ENCODE data around the gene USP31.

GRCh38 chr16:23088018-23088417 lies 61.2 kb downstream of the USP31 start:
- TF ChIP-seq CTCF (IDR thresholded peaks at IDR 0.05): no peak
- no peak for TF ChIP-seq POLR2A (IDR thresholded peaks at IDR 0.05)

All from right lobe of liver (tissue), 4 donors.